ENCODE results near the gene LCE1E. TPM values are rescaled to one million over a fixed set of nuclear protein-coding genes. Genes with fewer than 3 reads are reported as not detected.

Gene LCE1E
- total RNA-seq, 1 experiment from 2014 or later: not detected

- TF ChIP-seq CTCF (IDR thresholded peaks at IDR 0.05 in 2 of 3, conservative IDR thresholded peaks at IDR 0.05 in 1 of 3; ENCODE audit: borderline replicate concordance in 1 of 3, insufficient read depth in 1 of 3, low read depth in 2 of 3, low read length in 2 of 3) (no peak), TCF7L2 (IDR thresholded peaks at IDR 0.05; ENCODE audit: borderline replicate concordance, extremely low read depth, insufficient read depth, insufficient read length) (no peak), ATF3 (IDR thresholded peaks at IDR 0.05) (no peak), EZH2phosphoT487 (IDR thresholded peaks at IDR 0.05; ENCODE audit: borderline replicate concordance) (no peak), POLR2AphosphoS5 (IDR thresholded peaks at IDR 0.05; ENCODE audit: low read depth, low read length) (no peak), YY1 (IDR thresholded peaks at IDR 0.05; ENCODE audit: extremely low read depth, insufficient replicate concordance, low read depth, low read length) (no peak), RAD21 (IDR thresholded peaks at IDR 0.05; ENCODE audit: low read depth) (no peak), SP1 (IDR thresholded peaks at IDR 0.05; ENCODE audit: low read depth) (no peak), ZNF274 (IDR thresholded peaks at IDR 0.05; ENCODE audit: low read depth, low read length) (no peak), CBX3 (IDR thresholded peaks at IDR 0.05; ENCODE audit: low read depth) (no peak)
These were observed 41.1 kb downstream of the LCE1E start, which contains the start of gene LCE1A (continued) for GRCh38 chr1:152827173-152827572.

- H3K9me2 ChIP-seq (ENCODE audit: insufficient read depth): no peaks in the 10 kb centered on the region
- BruUV-seq (replicated peaks): no TSS peak
- no peak overlapping the region for H3K27ac ChIP-seq (ENCODE audit: low read depth, low read length)
- H3K9ac ChIP-seq (ENCODE audit: low read length): no peak overlapping the region
- TF ChIP-seq EGR1 (IDR thresholded peaks at IDR 0.05; ENCODE audit: low read depth): no peak
- DNase-seq (ENCODE audit: low read depth, low spot score) (no peak), ATAC-seq (no peak)
- H3K9me3 ChIP-seq (ENCODE audit: control insufficient read depth in 1 of 2, insufficient read depth in 1 of 2, low read depth in 1 of 2, low read length in 2 of 2): no peaks in the 10 kb centered on the region
- H3K4me3 ChIP-seq (replicated peaks in 1 of 2; ENCODE audit: low read depth in 1 of 2, low read length in 2 of 2): no peak overlapping the region
- ChIA-PET POLR2A (no interaction called here), RAD21 (ENCODE audit: low non-redundant PET in 1 of 2, low total read pairs in 2 of 2, uncharacterized antibody in 2 of 2, unreplicated experiment in 2 of 2) (no interaction called here), CTCF (interaction anchor here (1.3 kb wide), 1 partner anchor 34 kb away, joined by 4 read pairs; no protein-coding TSS in a partner anchor)
- intact Hi-C loops (cut with micrococcal nuclease): no loop called here
- no peaks in the 10 kb centered on the region for H4K20me1 ChIP-seq (ENCODE audit: insufficient read depth)
- H3K4me1 ChIP-seq (ENCODE audit: control insufficient read depth in 1 of 2, insufficient read depth in 2 of 2, low read length in 2 of 2): no peaks in the 10 kb centered on the region
- H3K27me3 ChIP-seq (ENCODE audit: insufficient read depth, low read length): peaks cover 21% of the 10 kb centered on the region
- no peak overlapping the region for H2AFZ ChIP-seq (ENCODE audit: low read depth, low read length, poor library complexity, severe bottlenecking)
- no peak overlapping the region for H3K4me2 ChIP-seq (ENCODE audit: low read length)
- no peaks in the 10 kb centered on the region for H3K36me3 ChIP-seq (ENCODE audit: control insufficient read depth in 1 of 2, insufficient read depth in 2 of 2, low read length in 2 of 2)
- H3K79me2 ChIP-seq (ENCODE audit: insufficient read depth, low read length): no peaks in the 10 kb centered on the region
These were observed 50.8 kb downstream of the LCE1E start for GRCh38 chr1:152836870-152837269.

Other genes starting within 250 kb of the LCE1E start
- gene LCE3E, start 219.5 kb upstream of the LCE1E start, total RNA-seq (2021; ENCODE audit: unreplicated experiment): not detected
- gene LCE3D, start 205.7 kb upstream of the LCE1E start, total RNA-seq (2021; ENCODE audit: unreplicated experiment): not detected
- gene LCE3C, start 186.0 kb upstream of the LCE1E start, total RNA-seq (2021; ENCODE audit: unreplicated experiment): not detected
- gene LCE3B, start 172.4 kb upstream of the LCE1E start, total RNA-seq (2021; ENCODE audit: unreplicated experiment): not detected
- not detected for gene LCE3A, start 163.2 kb upstream of the LCE1E start, total RNA-seq (2021; ENCODE audit: unreplicated experiment)
- gene LCE2D, start 122.9 kb upstream of the LCE1E start, total RNA-seq (2021; ENCODE audit: unreplicated experiment): not detected
- not detected for gene LCE2C, start 111.0 kb upstream of the LCE1E start, total RNA-seq (2021; ENCODE audit: unreplicated experiment)
- not detected for gene LCE2B, start 100.1 kb upstream of the LCE1E start, total RNA-seq (2021; ENCODE audit: unreplicated experiment)
- not detected for gene LCE2A, start 87.9 kb upstream of the LCE1E start, total RNA-seq (2021; ENCODE audit: unreplicated experiment)
- gene LCE4A, start 78.1 kb upstream of the LCE1E start, total RNA-seq (2021; ENCODE audit: unreplicated experiment): not detected
- gene KPRP, start 28.2 kb upstream of the LCE1E start, total RNA-seq (2021; ENCODE audit: unreplicated experiment): not detected
- not detected for gene LCE1F, start 11.1 kb upstream of the LCE1E start, total RNA-seq (2021; ENCODE audit: unreplicated experiment)
- gene LCE1D, start 10.5 kb downstream of the LCE1E start, total RNA-seq (2021; ENCODE audit: unreplicated experiment): not detected
- not detected for gene LCE1C, start 20.4 kb downstream of the LCE1E start, total RNA-seq (2021; ENCODE audit: unreplicated experiment)
- not detected for gene LCE1B, start 25.7 kb downstream of the LCE1E start, total RNA-seq (2021; ENCODE audit: unreplicated experiment)
- not detected for gene LCE1A, start 41.2 kb downstream of the LCE1E start, total RNA-seq (2021; ENCODE audit: unreplicated experiment)
- gene LCE6A, start 56.6 kb downstream of the LCE1E start, total RNA-seq (2021; ENCODE audit: unreplicated experiment): not detected
- gene LCE7A, start 73.7 kb downstream of the LCE1E start, total RNA-seq (2021; ENCODE audit: unreplicated experiment): not detected
- gene SMCP, start 92.1 kb downstream of the LCE1E start, total RNA-seq (2021; ENCODE audit: unreplicated experiment): not detected
- not detected for gene IVL, start 122.3 kb downstream of the LCE1E start, total RNA-seq (2021; ENCODE audit: unreplicated experiment)
- not detected for gene SPRR5, start 160.9 kb downstream of the LCE1E start, total RNA-seq (2021; ENCODE audit: unreplicated experiment)
- gene SPRR4, start 184.4 kb downstream of the LCE1E start, total RNA-seq (2021; ENCODE audit: unreplicated experiment): not detected
- gene SPRR1A, start 197.8 kb downstream of the LCE1E start, total RNA-seq (2021; ENCODE audit: unreplicated experiment): not detected
- not detected for gene SPRR3, start 215.5 kb downstream of the LCE1E start, total RNA-seq (2021; ENCODE audit: unreplicated experiment)
- 0.66 TPM for gene SPRR1B, start 244.9 kb downstream of the LCE1E start, total RNA-seq (2021; ENCODE audit: unreplicated experiment)

All from HCT116 (cell line).